ENCODE data around the gene ALMS1.

- TF ChIP-seq CTCF (IDR thresholded peaks at IDR 0.05) (no peak), POLR2A (IDR thresholded peaks at IDR 0.05) (no peak)
These were observed 38.3 kb downstream of the ALMS1 start for GRCh38 chr2:73423913-73424312.

Data from ovary (tissue), 3 donors.